Lower leg skin (tissue), 4 donors: ENCODE measurements around the gene NFIL3. TPM values are rescaled to one million over a fixed set of nuclear protein-coding genes. Genes with fewer than 3 reads are reported as not detected.

Source experiments
- total RNA-seq, 4 donors: library from RNA; depleted of rRNA; stranded (reverse); fragments of >200 nt; gene quantifications; one replicate each; pipeline ENCODE4 v1.1.0, GENCODE V29; 2016

NFIL3 gene
- total RNA-seq, 4 donors from 2014 or later = 23.5 to 42.5 (median 37.6) TPM

Other genes with a start within 250 kb of the NFIL3 start
- 10 to 100 TPM; 30.7 to 54.4 (median 32.4) TPM for gene AUH, start 61.9 kb downstream of the NFIL3 start, total RNA-seq